Activated CD8-positive, alpha-beta T cell treated with anti-CD3 and anti-CD28 coated beads for 36 hours (primary cell): ENCODE measurements around the gene PPARD. TPM values are rescaled to one million over a fixed set of nuclear protein-coding genes. Genes with fewer than 3 reads are reported as not detected.
A peak's percentile ranks its signal among the peaks of the same experiment; 100 is the strongest.

ENCODE experiments used
- ATAC-seq: fragments of 200-7000 bp; cut with Tn5 transposase; one replicate; pipeline ENCODE4 v1.10.0; 2021; ENCODE audit warnings: mild to moderate bottlenecking, moderate library complexity
- CTCF ChIA-PET: fragments of 350-600 bp; sonication (Branson Sonifier 250); formaldehyde crosslinking; loops from one replicate; lab custom pipeline; 2021; ENCODE audit warnings: antibody characterized with exemption; lab: Charles Lee
- POLR2A ChIA-PET: fragments of 350-600 bp; sonication (Branson Sonifier 250); formaldehyde crosslinking; loops from one replicate; lab custom pipeline; 2021; ENCODE audit warnings: antibody characterized with exemption; lab: Charles Lee
- DNase-seq: peaks from one replicate; pipeline ENCODE4 v3.0.0-alpha.2; 2020
- H3K27ac Mint-ChIP-seq: one replicate; pipeline ENCODE4 v1.8.0; 2021; ENCODE audit warnings: mild to moderate bottlenecking, mixed read lengths
- H3K27me3 Mint-ChIP-seq: one replicate; pipeline ENCODE4 v1.8.0; 2021; ENCODE audit warnings: mixed read lengths
- H3K36me3 Mint-ChIP-seq: one replicate; pipeline ENCODE4 v1.8.0; 2021; ENCODE audit warnings: low read depth, mixed read lengths
- H3K4me1 Mint-ChIP-seq: one replicate; pipeline ENCODE4 v1.8.0; 2021; ENCODE audit warnings: low read depth, mixed read lengths
- H3K4me3 Mint-ChIP-seq: one replicate; pipeline ENCODE4 v1.8.0; 2021; ENCODE audit warnings: mild to moderate bottlenecking, moderate library complexity, mixed read lengths
- H3K9me3 Mint-ChIP-seq: one replicate; pipeline ENCODE4 v1.8.0; 2021; ENCODE audit warnings: mixed read lengths
- CTCF ChIP-seq: fragments of 200-600 bp; IDR thresholded peaks from one replicate; pipeline ENCODE4 v1.8.0; 2022; ENCODE audit warnings: antibody characterized with exemption, mild to moderate bottlenecking
- intact Hi-C: fragments of 100-400 bp; cut with micrococcal nuclease; formaldehyde crosslinking; loops from one replicate; pipeline ENCODE4 v1.10.0; 2022
- total RNA-seq, 2 experiments: library from RNA; stranded (reverse); gene quantifications; one replicate each; pipeline ENCODE4 v1.2.3, GENCODE V29; 2021

Gene PPARD
- total RNA-seq, 2 experiments from 2014 or later, result 26.6 to 26.7 TPM

DNA sequence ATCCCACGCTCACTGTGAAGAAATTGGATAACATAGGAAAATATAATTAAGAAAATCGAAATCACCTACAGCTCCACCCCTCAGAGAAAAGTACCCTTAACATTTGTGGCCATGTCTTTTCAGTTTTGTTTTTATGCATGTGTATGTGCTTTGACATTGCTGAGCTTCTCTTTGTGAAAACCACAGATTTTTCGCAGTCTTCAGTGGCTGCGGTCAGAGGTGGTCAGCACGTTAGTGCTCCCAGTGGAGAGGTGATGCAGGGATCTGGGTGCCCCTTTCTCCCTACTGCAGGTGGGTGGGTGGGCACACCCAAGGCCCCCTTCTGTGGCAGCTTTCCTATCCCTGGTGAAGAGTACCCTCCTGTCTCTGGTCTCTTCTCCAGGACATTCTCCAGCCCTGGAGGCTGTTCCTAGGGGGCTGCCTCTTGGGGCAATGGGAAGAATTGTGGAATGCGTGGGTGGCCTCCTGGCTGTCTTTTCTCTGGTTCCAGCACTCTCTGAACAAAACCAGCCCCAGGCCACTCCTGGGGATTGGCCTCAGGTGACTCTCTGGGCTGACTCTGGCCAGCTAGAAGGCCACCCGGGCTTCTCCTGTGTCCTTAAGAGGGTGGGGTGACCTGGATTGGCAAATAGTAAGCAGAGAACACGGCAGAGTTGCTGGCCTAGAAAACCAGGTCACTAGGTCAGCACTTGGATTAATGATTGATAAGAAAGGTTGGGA lies 59.9 kb downstream of the PPARD start:
- Mint-ChIP-seq H3K9me3 (no peaks in the 10 kb centered on the region), H3K4me1 (peaks cover 12% of the 10 kb centered on the region), H3K27ac (peak overlapping the region; percentile 60), H3K36me3 (no peaks in the 10 kb centered on the region), H3K4me3 (no peak overlapping the region), H3K27me3 (no peaks in the 10 kb centered on the region)
- ChIA-PET CTCF (interaction anchor here (1.2 to 1.5 kb wide), 3 partner anchors 9 to 150 kb away, joined by 3 read pairs; no protein-coding TSS in a partner anchor), POLR2A (interaction anchor here (0.6 kb wide), 1 partner anchor 59 kb away, joined by 3 read pairs; no protein-coding TSS in a partner anchor)
- intact Hi-C loops, result no loop called here
- peak; percentile 17 for ATAC-seq
- no peak for TF ChIP-seq CTCF
- no peak for DNase-seq

DNA sequence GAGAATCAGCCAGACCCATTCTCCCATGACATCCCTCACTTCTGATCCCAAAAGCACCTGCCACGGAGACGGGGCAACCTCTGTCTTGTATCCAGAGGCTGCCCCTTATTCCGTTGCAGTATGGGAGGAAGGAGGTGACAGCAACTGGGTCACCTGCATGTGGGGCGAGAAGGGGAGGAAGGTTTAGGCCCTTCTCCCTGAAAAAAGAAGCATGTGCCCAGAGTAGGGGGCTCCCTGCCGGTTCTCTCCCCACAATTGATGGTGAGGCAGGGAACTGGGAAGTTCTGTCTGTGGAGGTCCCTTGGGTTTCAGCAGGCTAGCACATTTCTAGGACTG lies 60.5 kb downstream of the PPARD start:
- CTCF ChIA-PET, result interaction anchor here (1.2 kb wide), 1 partner anchor 9 kb away, joined by 3 read pairs; no protein-coding TSS in a partner anchor
- H3K27ac Mint-ChIP-seq, result peak overlapping the region; percentile 18

DNA sequence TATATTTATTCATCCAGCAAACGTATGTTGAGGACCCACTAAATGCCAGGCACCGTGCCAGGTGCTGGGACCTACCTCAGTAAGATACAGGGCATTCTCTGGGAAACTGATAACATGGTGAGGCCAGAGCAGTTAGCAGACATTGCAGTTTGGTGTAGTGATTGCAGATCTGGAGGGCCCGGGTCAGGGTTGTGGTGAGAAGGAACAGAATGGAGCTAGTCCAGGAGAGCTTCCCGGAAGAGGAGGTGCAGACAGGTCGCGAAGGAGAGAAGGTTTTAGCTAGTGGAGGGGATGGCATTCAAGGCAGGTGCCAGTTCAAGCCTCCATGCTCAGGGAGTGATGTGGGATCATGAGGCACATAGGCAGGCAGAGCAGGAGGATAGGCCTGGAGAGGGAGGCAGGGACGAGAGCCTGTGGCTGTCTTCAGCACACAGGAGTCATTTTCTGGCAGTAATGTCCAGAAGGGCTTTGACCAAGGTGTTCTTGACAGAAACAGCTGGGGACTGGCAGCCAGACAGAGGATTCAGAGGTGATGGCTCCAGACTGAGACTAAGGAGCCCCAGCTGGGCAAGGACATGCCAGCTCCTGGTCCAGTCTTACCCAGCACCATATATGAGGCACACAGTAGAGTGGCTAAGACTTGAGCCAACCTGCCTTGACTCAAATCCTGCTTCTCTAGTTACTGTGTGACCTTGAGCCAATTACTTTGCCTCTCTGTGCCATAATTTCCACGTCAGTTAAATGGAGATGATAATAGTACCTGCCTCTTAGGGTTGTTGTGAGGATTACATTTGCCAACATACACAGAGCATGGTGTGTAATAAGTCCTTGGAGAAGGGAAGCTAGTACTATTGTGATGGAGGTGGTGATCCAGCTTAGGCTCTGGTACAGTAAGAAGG lies 61.4 kb downstream of the PPARD start:
- CTCF ChIA-PET, result no interaction called here
- no peaks in the 10 kb centered on the region for H3K36me3 Mint-ChIP-seq
- H3K4me3 Mint-ChIP-seq, result no peak overlapping the region
- ATAC-seq (no peak), DNase-seq (no peak)
- H3K4me1 Mint-ChIP-seq, result peaks cover 12% of the 10 kb centered on the region
- H3K27ac Mint-ChIP-seq, result no peak overlapping the region
- POLR2A ChIA-PET, result interaction anchor here (0.8 kb wide), 1 partner anchor 15 kb away, joined by 3 read pairs; no protein-coding TSS in a partner anchor
- TF ChIP-seq CTCF, result no peak
- no peaks in the 10 kb centered on the region for H3K27me3 Mint-ChIP-seq
- H3K9me3 Mint-ChIP-seq, result no peaks in the 10 kb centered on the region
- intact Hi-C loops, result no loop called here

More for the DNA sequence above, 60.5 kb downstream of the PPARD start:
- no peak for ATAC-seq
- Mint-ChIP-seq H3K4me1 (peaks cover 12% of the 10 kb centered on the region), H3K9me3 (no peaks in the 10 kb centered on the region), H3K4me3 (no peak overlapping the region), H3K27me3 (no peaks in the 10 kb centered on the region), H3K36me3 (no peaks in the 10 kb centered on the region)
- POLR2A ChIA-PET, result no interaction called here
- intact Hi-C loops, result no loop called here
- DNase-seq, result no peak
- no peak for TF ChIP-seq CTCF

DNA sequence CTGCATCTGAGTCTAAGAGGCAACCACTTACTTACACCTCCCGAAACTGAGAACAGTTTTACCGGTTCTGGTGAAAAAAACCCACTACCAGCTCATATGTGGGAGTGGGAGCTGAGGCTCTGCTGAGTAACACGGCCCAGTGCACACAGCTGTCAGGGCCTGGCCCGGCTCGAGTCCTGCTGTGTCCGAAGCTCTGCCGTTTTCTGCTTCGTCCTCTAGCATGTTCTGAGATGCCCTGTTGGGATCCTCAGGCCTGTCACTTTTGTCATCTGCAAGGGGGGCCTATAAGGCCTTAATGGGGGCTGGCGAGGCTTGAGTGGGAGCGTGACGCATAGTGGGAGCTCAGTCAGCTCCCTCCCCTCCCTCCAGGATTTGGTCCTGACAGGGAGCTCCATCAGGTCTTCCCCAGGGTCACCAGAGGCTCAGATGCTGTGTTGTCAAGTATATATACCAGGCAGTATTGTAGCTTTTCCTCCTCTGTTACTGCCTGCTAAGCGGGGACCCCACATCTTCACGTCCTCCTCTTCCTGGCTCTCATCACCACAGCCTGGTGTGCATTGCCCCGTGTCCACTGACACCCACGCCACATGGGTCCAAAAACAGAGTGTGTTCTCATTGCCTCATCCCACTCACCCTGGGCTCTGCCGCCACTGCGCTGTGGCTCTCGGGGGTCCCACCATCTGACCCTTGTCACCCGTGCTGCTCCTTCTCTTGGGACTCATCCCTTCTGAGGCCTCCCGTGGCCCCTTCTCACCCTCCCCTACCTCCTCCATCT lies 64.5 kb downstream of the PPARD start:
- peaks cover 6% of the 10 kb centered on the region for H3K36me3 Mint-ChIP-seq
- H3K4me3 Mint-ChIP-seq, result no peak overlapping the region
- no peak overlapping the region for H3K27ac Mint-ChIP-seq
- ATAC-seq (no peak), DNase-seq (no peak)
- H3K27me3 Mint-ChIP-seq, result no peaks in the 10 kb centered on the region
- intact Hi-C loops, result no loop called here
- no peak for TF ChIP-seq CTCF
- POLR2A ChIA-PET, result interaction anchor here (0.6 to 1.4 kb wide), 2 partner anchors 12 to 52 kb away, joined by 3 to 5 read pairs; no protein-coding TSS in a partner anchor
- peaks cover 26% of the 10 kb centered on the region for H3K4me1 Mint-ChIP-seq
- no peaks in the 10 kb centered on the region for H3K9me3 Mint-ChIP-seq
- CTCF ChIA-PET, result interaction anchor here (0.8 to 4.3 kb wide), 5 partner anchors 11 to 113 kb away, joined by 3 to 14 read pairs (median 5); no protein-coding TSS in a partner anchor
